ENCODE results near the gene AKAP10. TPM values are rescaled to one million over a fixed set of nuclear protein-coding genes. Genes with fewer than 3 reads are reported as not detected.
A peak's percentile ranks its signal among the peaks of the same experiment; 100 is the strongest.
"Not testable (repeated sequence)": the region's sequence is repeated elsewhere in the genome, so short reads cannot be mapped to it uniquely, and the experiment has no call there.

Gene AKAP10
- total and polyA plus RNA-seq, 4 donors = 5.8 to 48.7 (median 25.7) TPM

- intact Hi-C loops (cut with DNase I) = no loop called here
- Histone ChIP-seq H3K4me1 (ENCODE audit: control insufficient read depth in 1 of 2, insufficient read depth in 2 of 2, low read length in 2 of 2) (no peaks in the 10 kb centered on the region), H3K9me3 (ENCODE audit: control insufficient read depth, low read length) (no peaks in the 10 kb centered on the region), H3K27ac (ENCODE audit: low read depth in 1 of 2, low read length in 2 of 2) (no peak overlapping the region), H3K27me3 (ENCODE audit: control insufficient read depth in 1 of 2, insufficient read depth in 2 of 2, low read length in 1 of 2) (no peaks in the 10 kb centered on the region), H3K36me3 (ENCODE audit: control insufficient read depth in 1 of 2, insufficient read depth in 2 of 2, low read length in 1 of 2) (no peaks in the 10 kb centered on the region), H3K4me3 (ENCODE audit: low read length in 2 of 2) (no peak overlapping the region)
- ATAC-seq (ENCODE audit: low FRiP score) (no peak), DNase-seq (no peak)
- 79 to 80% methylated on average over 1 of the region's 1 CpG for WGBS, 2 donors
Measured at GRCh38 chr17:19987897-19988296, 10.3 kb upstream of the AKAP10 start.

GRCh38 chr17:19986941-19987861 lies 9.6 kb upstream of the AKAP10 start:
- DNase-seq (no peak), ATAC-seq (ENCODE audit: low FRiP score) (no peak)
- Histone ChIP-seq H3K4me1 (ENCODE audit: control insufficient read depth in 1 of 2, insufficient read depth in 2 of 2, low read length in 2 of 2) (no peaks in the 10 kb centered on the region), H3K27me3 (ENCODE audit: control insufficient read depth in 1 of 2, insufficient read depth in 2 of 2, low read length in 1 of 2) (no peaks in the 10 kb centered on the region), H3K9me3 (ENCODE audit: control insufficient read depth, low read length) (no peaks in the 10 kb centered on the region), H3K4me3 (ENCODE audit: low read length in 2 of 2) (no peak overlapping the region), H3K27ac (ENCODE audit: low read depth in 1 of 2, low read length in 2 of 2) (no peak overlapping the region), H3K36me3 (ENCODE audit: control insufficient read depth in 1 of 2, insufficient read depth in 2 of 2, low read length in 1 of 2) (no peaks in the 10 kb centered on the region)
- intact Hi-C loops (cut with DNase I) = no loop called here
- WGBS, 2 donors = 73 to 80% methylated on average over 13 of the region's 13 CpGs

GRCh38 chr17:19979917-19980770 lies 2.5 kb upstream of the AKAP10 start:
- no peaks in the 10 kb centered on the region for H3K36me3 ChIP-seq (ENCODE audit: control insufficient read depth in 1 of 2, insufficient read depth in 2 of 2, low read length in 1 of 2)
- no peak overlapping the region for H3K4me3 ChIP-seq (ENCODE audit: low read length in 2 of 2)
- DNase-seq = peak; percentile 72 to 74
- intact Hi-C loops (cut with DNase I) = no loop called here
- no peaks in the 10 kb centered on the region for H3K4me1 ChIP-seq (ENCODE audit: control insufficient read depth in 1 of 2, insufficient read depth in 2 of 2, low read length in 2 of 2)
- ATAC-seq (ENCODE audit: low FRiP score) = no peak
- H3K27ac ChIP-seq (ENCODE audit: low read depth in 1 of 2, low read length in 2 of 2) = peak overlapping the region in 1 of 2 donors; percentile 32
- H3K9me3 ChIP-seq (ENCODE audit: control insufficient read depth, low read length) = no peaks in the 10 kb centered on the region
- WGBS, 2 donors = 58 to 63% methylated on average over 43 of the region's 43 CpGs
- H3K27me3 ChIP-seq (ENCODE audit: control insufficient read depth in 1 of 2, insufficient read depth in 2 of 2, low read length in 1 of 2) = no peaks in the 10 kb centered on the region

- Histone ChIP-seq H3K36me3 (ENCODE audit: control insufficient read depth in 1 of 2, insufficient read depth in 2 of 2, low read length in 1 of 2) (no peaks in the 10 kb centered on the region), H3K27ac (ENCODE audit: low read depth in 1 of 2, low read length in 2 of 2) (no peak overlapping the region), H3K27me3 (ENCODE audit: control insufficient read depth in 1 of 2, insufficient read depth in 2 of 2, low read length in 1 of 2) (no peaks in the 10 kb centered on the region), H3K4me1 (ENCODE audit: control insufficient read depth in 1 of 2, insufficient read depth in 2 of 2, low read length in 2 of 2) (no peaks in the 10 kb centered on the region), H3K4me3 (ENCODE audit: low read length in 2 of 2) (no peak overlapping the region), H3K9me3 (ENCODE audit: control insufficient read depth, low read length) (no peaks in the 10 kb centered on the region)
- ATAC-seq (ENCODE audit: low FRiP score) (no peak), DNase-seq (no peak)
- intact Hi-C loops (cut with DNase I) = no loop called here
- 91% methylated on average over 13 of the region's 13 CpGs for WGBS, 2 donors
Measured at GRCh38 chr17:19978805-19979211, 1.2 kb upstream of the AKAP10 start.

GRCh38 chr17:19978209-19978802 lies 678 bp upstream of the AKAP10 start:
- no peak for ATAC-seq (ENCODE audit: low FRiP score)
- peak overlapping the region; percentile 28 to 100 for H3K4me3 ChIP-seq (ENCODE audit: low read length in 2 of 2)
- H3K4me1 ChIP-seq (ENCODE audit: control insufficient read depth in 1 of 2, insufficient read depth in 2 of 2, low read length in 2 of 2) = peaks cover 0 to 2% of the 10 kb centered on the region in 2 donors
- peak in 1 of 2 donors; percentile 79 for DNase-seq
- intact Hi-C loops (cut with DNase I) = no loop called here
- H3K36me3 ChIP-seq (ENCODE audit: control insufficient read depth in 1 of 2, insufficient read depth in 2 of 2, low read length in 1 of 2) = no peaks in the 10 kb centered on the region
- H3K27ac ChIP-seq (ENCODE audit: low read depth in 1 of 2, low read length in 2 of 2) = peak overlapping the region in 1 of 2 donors; percentile 39
- H3K9me3 ChIP-seq (ENCODE audit: control insufficient read depth, low read length) = no peaks in the 10 kb centered on the region
- no peaks in the 10 kb centered on the region for H3K27me3 ChIP-seq (ENCODE audit: control insufficient read depth in 1 of 2, insufficient read depth in 2 of 2, low read length in 1 of 2)
- 20 to 23% methylated on average over 22 of the region's 22 CpGs for WGBS, 2 donors

GRCh38 chr17:19975601-19976000 lies 2.0 kb downstream of the AKAP10 start:
- H3K27ac ChIP-seq (ENCODE audit: low read depth in 1 of 2, low read length in 2 of 2) = no peak overlapping the region
- ATAC-seq (ENCODE audit: low FRiP score) (no peak), DNase-seq (no peak)
- no peak overlapping the region for H3K4me3 ChIP-seq (ENCODE audit: low read length in 2 of 2)
- no peaks in the 10 kb centered on the region for H3K27me3 ChIP-seq (ENCODE audit: control insufficient read depth in 1 of 2, insufficient read depth in 2 of 2, low read length in 1 of 2)
- no peaks in the 10 kb centered on the region for H3K36me3 ChIP-seq (ENCODE audit: control insufficient read depth in 1 of 2, insufficient read depth in 2 of 2, low read length in 1 of 2)
- intact Hi-C loops (cut with DNase I) = no loop called here
- WGBS, 2 donors = 83 to 86% methylated on average over 3 of the region's 3 CpGs
- H3K9me3 ChIP-seq (ENCODE audit: control insufficient read depth, low read length) = no peaks in the 10 kb centered on the region
- peaks cover 0 to 3% of the 10 kb centered on the region in 2 donors for H3K4me1 ChIP-seq (ENCODE audit: control insufficient read depth in 1 of 2, insufficient read depth in 2 of 2, low read length in 2 of 2)

GRCh38 chr17:19973156-19973555 lies 4.5 kb downstream of the AKAP10 start:
- peaks cover 0 to 3% of the 10 kb centered on the region in 2 donors for H3K4me1 ChIP-seq (ENCODE audit: control insufficient read depth in 1 of 2, insufficient read depth in 2 of 2, low read length in 2 of 2)
- WGBS, 2 donors = 50 to 53% methylated on average over 2 of the region's 2 CpGs
- no peak overlapping the region for H3K4me3 ChIP-seq (ENCODE audit: low read length in 2 of 2)
- H3K36me3 ChIP-seq (ENCODE audit: control insufficient read depth in 1 of 2, insufficient read depth in 2 of 2, low read length in 1 of 2) = peaks cover 0 to 1% of the 10 kb centered on the region in 2 donors
- no peak for DNase-seq
- no peaks in the 10 kb centered on the region for H3K27me3 ChIP-seq (ENCODE audit: control insufficient read depth in 1 of 2, insufficient read depth in 2 of 2, low read length in 1 of 2)
- no peaks in the 10 kb centered on the region for H3K9me3 ChIP-seq (ENCODE audit: control insufficient read depth, low read length)
- intact Hi-C loops (cut with DNase I) = no loop called here
- ATAC-seq (ENCODE audit: low FRiP score) = no peak
- no peak overlapping the region for H3K27ac ChIP-seq (ENCODE audit: low read depth in 1 of 2, low read length in 2 of 2)

GRCh38 chr17:19962954-19963353 lies 14.7 kb downstream of the AKAP10 start:
- H3K4me3 ChIP-seq (ENCODE audit: low read length in 2 of 2); intact Hi-C loops (cut with DNase I); H3K36me3 ChIP-seq (ENCODE audit: control insufficient read depth in 1 of 2, insufficient read depth in 2 of 2, low read length in 1 of 2); DNase-seq; ATAC-seq (ENCODE audit: low FRiP score); H3K9me3 ChIP-seq (ENCODE audit: control insufficient read depth, low read length); H3K27me3 ChIP-seq (ENCODE audit: control insufficient read depth in 1 of 2, insufficient read depth in 2 of 2, low read length in 1 of 2); H3K27ac ChIP-seq (ENCODE audit: low read depth in 1 of 2, low read length in 2 of 2); H3K4me1 ChIP-seq (ENCODE audit: control insufficient read depth in 1 of 2, insufficient read depth in 2 of 2, low read length in 2 of 2): not testable (repeated sequence)
- 70 to 91% methylated on average over 2 of the region's 2 CpGs for WGBS, 2 donors
